GM12865 (cell line): Measurements from ENCODE around the gene TCF7L2.
"Not testable (repeated sequence)": the region's sequence is repeated elsewhere in the genome, so short reads cannot be mapped to it uniquely, and the experiment has no call there.

Experiments used
- DNase-seq: peaks from one replicate; pipeline ENCODE4 v3.0.0; 2010; ENCODE audit warnings: low read depth
- H3K4me3 ChIP-seq: 2 replicates; pipeline ENCODE4 v1.5.1; 2011; ENCODE audit warnings: mild to moderate bottlenecking, low read depth, low read length, control low read depth
- CTCF ChIP-seq: IDR thresholded peaks from 2 replicates; pipeline ENCODE4 v1.5.1; 2011; ENCODE audit warnings: low read length, control low read depth, low read depth, inconsistent platforms; ENCODE audit not compliant: insufficient read depth; ENCODE audit errors: missing control alignments

TCF7L2 gene

DNA sequence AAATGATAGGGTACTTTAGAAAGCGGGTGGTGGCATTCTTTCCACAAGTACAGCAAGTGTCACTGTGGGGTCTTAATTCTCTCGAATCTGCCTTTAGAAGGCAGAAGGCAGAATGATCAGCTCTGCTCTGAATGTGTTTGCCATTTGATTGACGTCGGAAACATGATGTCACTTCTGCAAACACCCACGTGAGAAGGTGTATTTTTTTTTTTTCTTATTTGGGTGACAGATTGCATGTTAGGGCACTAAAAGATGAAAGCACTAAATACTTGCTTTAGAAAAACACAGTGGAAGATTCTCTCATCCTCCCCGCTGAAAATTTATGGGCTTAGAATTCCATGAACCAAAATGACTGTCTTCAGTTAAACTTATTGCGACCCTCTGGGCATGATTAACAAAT lies 150.2 kb downstream of the TCF7L2 start:
- DNase-seq: no peak
- no peak for TF ChIP-seq CTCF
- H3K4me3 ChIP-seq: no peak overlapping the region

DNA sequence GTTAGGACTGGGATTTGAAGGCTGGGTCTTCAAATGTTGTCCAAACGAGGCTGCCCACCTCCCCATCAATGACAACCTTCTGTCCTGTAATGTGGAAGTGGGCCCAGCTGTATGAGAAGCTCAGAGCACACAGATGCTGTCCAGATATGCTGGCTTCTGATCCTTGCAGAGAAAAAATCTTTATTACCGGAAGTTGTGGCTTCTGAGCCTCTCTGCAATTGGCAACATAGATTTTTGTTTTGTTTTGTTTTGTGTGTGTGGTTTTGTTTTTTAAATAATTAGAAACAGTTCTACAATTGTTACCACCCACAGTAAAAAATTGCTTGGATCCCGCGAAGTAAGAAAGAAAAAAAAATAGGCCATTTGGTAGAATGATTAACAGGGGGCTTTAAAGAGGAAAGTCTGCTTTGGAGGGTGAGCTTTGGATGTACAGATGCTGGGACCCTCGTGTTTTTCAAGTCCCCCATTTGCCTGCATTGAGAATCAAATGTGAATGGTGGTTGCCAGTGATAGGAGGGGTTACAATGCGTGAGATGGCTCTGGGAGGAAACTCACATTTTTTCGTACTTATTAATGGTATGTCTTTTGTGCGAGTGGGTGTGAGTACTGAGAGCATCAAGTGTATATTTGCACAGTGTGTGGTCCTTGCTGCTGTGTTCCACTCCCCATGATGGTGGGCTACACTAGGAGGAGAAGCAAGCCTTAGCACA lies 153.2 kb downstream of the TCF7L2 start:
- TF ChIP-seq CTCF: no peak
- no peak for DNase-seq
- no peak overlapping the region for H3K4me3 ChIP-seq

DNA sequence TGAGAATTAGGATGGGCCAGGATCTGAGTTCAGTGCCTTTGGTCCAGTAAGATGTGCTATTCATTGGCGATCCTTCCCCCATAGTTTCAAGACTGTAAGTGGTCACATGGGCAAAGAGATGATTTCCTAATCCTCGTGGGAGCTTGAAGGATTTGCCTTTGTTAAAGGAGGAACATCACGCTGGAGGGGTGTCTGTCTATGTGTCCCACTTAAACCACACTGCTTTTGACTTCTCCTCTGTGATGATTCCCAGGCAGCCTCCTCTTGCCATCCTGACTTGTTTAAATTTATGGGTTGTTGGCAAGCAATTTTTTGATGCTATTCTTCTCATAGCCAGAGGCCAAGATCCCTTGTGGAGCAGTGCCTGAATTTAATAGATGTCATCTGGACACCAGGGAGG lies 154.0 kb downstream of the TCF7L2 start:
- no peak for DNase-seq
- TF ChIP-seq CTCF: no peak
- H3K4me3 ChIP-seq: no peak overlapping the region

DNA sequence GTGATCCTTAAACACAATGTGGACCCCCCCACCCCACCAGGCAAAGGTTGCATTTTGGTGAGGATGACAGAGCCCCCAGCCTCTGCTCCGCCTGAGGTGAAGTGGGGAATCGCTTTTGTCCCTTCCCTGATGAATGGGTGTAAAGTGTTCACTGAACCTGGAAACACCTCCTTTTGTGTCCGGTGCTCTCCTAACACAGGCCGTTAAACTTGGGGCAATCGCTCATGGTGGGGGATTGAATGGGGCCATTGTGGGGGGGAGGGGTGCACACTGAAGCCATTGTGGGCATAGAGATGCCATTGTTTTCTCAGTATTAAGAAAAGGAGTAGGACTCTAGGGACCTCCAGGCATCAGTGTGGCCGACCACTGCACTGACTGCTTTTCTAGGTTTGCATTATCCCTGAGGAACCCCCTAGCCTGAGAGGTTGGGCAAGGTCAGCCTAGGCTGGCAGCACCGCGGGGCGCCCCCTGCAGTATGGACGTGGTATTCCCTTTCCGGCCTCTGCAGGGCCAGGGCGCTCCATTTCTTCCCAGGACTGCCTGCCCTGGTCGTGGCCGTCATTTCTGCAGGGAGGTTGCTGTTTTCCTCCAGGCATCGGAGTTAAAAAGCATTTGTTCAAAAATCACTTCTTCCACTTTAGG lies 158.3 kb downstream of the TCF7L2 start:
- peak; percentile 49 for TF ChIP-seq CTCF
- no peak for DNase-seq
- no peak overlapping the region for H3K4me3 ChIP-seq

GRCh38 chr10:113108948-113109347 lies 158.9 kb downstream of the TCF7L2 start:
- DNase-seq: no peak
- TF ChIP-seq CTCF: no peak
- H3K4me3 ChIP-seq: no peak overlapping the region

DNA sequence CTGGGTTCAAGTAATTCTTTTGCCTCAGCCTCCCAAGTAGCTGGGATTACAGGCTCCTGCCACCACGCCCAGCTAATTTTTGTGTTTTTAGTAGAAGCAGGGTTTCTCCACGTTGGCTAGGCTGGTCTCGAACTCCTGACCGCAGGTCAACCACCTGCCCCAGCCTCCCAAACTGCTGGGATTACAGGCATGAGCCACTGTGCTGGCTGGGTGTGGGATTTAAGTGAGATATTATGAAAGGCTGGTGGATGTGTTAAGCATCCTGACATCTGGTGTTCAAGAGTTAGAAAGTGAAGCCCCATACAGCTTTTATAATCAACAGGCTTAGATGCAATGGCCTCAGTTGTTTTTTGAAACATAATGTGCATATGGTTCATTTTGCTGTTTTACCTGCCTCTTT lies 159.4 kb downstream of the TCF7L2 start:
- not testable (repeated sequence) for DNase-seq, H3K4me3 ChIP-seq

DNA sequence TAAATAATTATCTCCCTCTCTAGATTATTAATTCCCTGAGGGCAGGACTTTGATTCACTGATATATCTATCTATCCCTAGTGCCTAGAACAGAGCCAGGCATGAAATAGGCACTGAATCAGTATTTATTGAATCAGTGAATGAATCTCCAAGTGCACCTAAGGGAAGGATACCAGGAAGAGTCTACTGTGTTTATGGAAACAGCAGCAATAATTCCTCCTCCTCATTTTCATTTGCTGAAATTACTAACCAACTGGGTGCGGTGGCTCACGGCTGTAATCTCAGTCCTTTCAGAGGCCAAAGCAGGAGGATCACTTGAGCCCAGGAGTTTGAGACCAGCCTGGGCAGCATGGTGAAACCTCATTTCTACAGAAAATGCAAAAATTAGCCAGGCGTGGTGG lies 161.2 kb downstream of the TCF7L2 start:
- H3K4me3 ChIP-seq: no peak overlapping the region
- no peak for TF ChIP-seq CTCF
- DNase-seq: no peak
